GM19023 (cell line): Measurements from ENCODE around the gene RARS1.
"Not testable (repeated sequence)": the region's sequence is repeated elsewhere in the genome, so short reads cannot be mapped to it uniquely, and the experiment has no call there.

Source experiments
- ATAC-seq: cut with Tn5 transposase; IDR thresholded peaks from one replicate; pipeline ENCODE4 v1.9.1; 2021; ENCODE audit warnings: mild to moderate bottlenecking, moderate library complexity; ENCODE audit not compliant: unreplicated experiment

The RARS1 gene

GRCh38 chr5:168480601-168481000, 5.7 kb upstream of the RARS1 start:
- no peak for ATAC-seq

DNA sequence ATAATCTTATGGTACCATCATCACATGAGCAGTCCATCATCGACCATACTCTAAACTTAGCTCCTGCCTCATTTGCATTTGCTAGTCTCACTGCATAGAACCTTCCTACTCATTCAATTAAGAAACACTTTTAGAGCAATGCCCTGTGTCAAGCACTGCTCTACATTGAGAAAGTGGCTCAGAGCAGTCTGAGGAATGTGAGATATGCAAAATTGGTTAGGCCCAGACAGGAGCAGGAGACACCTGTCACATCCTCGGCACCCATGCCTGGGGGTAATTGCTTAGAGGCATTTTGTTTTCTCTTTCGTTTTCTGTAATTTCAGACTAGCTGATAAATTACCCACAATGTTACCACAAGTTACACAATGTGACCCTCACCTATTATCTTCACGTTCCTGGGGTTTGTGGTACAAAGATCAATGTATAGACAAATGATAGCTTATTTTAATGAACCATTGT, 4.9 kb upstream of the RARS1 start:
- ATAC-seq, result peak; percentile 92

- no peak for ATAC-seq
Measured at GRCh38 chr5:168482361-168482760, 3.9 kb upstream of the RARS1 start.

- no peak for ATAC-seq
Measured at GRCh38 chr5:168489059-168489458, 2.8 kb downstream of the RARS1 start.

DNA sequence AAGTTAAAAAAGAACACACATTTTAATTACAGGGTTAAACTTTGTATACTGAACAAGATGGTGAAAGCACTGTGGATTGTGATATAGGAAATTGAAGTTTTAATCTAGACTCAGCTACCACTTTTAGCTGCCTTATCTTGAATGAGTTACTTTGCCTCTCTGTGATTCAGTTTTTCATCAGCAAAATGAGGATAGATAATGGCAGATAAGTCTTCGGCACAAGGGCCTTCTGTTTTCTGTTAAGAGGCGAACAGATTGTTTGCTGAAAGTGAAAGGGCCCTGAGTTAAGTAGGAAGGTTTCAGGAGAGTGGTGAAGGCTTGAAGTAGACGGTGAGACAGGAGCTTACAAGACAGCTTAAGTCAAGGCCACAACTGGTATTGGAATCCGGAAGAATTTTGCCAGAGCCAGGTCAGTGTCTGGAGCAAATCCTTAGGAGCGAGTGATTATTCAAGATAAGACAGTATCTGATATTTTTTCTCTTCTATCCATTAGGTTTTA, 7.8 kb downstream of the RARS1 start:
- no peak for ATAC-seq

- no peak for ATAC-seq
Measured at GRCh38 chr5:168502563-168503237, 16.4 kb downstream of the RARS1 start.

DNA sequence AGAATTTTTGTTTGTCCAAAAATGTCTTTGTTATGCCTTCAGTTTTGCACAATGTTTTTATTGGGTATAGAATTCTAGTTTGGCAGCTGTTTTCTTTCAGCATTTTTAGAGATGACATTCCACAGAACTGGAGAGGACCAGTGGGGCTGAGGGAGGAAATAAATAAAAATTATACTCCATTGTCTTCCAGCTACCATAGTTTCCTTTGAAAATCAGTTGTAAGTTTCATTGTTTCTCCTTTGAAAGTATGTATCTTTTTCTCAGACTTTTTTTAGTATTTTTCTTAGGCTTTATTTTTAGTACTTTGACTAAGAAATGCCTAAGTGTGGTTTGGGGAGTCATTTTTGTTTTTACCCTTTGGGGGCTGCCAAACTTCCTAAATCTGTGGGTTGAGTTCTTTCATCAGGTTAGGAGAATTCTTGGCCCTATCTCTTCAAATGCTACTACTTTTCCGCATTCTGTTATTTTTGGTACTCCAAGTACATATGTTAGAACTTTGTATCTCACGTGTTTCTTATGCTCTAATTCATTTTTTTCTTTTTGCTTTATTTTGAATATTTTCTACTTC, 27.7 kb downstream of the RARS1 start:
- ATAC-seq, result no peak

DNA sequence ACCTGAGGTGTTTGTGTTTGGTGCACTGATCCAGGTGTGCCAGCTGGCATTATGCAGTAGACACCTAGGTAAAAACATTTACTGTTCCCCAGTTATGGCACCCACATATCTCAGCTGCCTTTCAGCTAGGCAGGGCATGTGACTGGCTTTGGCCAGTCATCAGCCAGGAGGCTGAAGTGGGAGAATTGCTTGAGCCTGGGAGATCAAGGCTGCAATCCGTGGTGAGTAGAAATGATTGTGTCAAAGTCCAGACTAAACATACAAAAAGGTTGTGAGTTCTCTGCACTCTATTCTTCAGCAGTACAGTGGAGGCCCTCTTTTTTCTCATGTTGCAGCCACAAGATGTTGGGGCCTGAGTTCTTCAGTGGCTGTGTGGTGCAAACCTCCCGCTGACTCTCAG, 39.6 kb downstream of the RARS1 start:
- no peak for ATAC-seq

- ATAC-seq, result no peak
Measured at GRCh38 chr5:168527756-168528295, 41.6 kb downstream of the RARS1 start.

GRCh38 chr5:168528521-168529373, 42.5 kb downstream of the RARS1 start, which contains the start of gene FBLL1:
TSS of gene FBLL1 (plus strand) at chr5:168529305. CDS start at chr5:168529505, 200 bp downstream.
- ATAC-seq, result no peak

GRCh38 chr5:168529374-168530234, 43.3 kb downstream of the RARS1 start:
- no peak for ATAC-seq

- ATAC-seq, result no peak
Measured at GRCh38 chr5:168530621-168531150, 44.4 kb downstream of the RARS1 start.

DNA sequence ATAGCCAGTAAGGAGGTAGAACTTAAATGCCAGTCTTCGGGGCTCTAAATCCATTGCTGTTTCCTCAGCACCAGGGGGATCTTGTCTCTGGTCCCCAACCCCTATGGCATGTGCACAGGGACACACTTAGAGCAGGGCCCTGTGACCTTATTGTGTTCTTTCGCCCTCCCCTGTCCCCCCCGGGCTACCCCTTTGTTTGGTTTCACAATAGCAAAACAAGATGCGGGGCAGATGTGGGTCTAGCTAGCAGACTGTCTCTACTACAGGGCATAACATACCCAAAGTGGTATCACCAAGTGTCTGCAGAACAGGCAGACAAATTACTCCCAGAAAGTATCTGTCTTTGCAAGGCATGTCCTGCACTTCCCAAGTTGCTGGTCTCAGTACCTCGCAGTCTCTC, 44.9 kb downstream of the RARS1 start:
- no peak for ATAC-seq

DNA sequence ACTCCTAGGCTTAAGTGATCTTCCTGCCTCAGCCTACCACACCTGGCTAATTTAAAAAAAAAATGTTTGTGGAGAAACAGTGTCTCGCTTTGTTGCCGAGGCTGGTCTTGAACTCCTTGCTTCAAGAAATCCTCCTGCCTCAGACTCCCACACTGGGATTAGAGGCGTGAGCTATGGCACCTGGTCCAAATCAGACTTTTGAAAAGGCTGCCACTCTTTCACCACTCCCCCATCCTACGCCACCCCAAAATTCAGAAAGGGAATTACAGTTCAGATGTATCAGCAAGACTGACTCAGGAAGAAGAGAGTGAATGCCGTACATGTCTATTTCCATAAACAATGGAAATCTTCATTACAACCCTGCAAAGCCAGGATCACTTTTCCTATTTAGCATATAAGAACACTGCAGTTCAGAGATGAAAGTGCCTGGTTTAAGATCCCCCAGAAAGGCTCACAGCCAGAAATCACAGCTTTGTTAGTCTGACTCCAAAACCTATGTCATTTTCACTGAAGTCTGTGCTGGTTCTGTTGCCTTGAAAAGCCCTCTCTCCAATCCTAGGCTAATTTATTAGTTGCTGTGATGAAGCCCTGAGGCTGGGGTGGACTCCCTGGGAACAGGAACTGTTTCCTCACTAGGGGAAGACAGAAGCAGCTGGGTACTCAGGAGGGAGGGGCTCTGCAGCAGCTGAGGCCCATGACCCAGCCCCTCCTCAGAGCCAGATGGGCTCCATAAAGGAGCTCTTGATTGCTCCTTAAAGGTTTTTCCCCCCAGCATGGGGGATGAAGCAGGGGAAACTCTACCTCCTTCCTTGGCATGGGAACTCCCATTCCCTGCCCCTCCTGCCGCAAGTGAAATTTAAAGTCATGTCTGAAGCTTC, 46.0 kb downstream of the RARS1 start:
- ATAC-seq, result no peak

GRCh38 chr5:168534351-168534750, 48.1 kb downstream of the RARS1 start:
- ATAC-seq, result not testable (repeated sequence)

GRCh38 chr5:168537176-168537575, 50.9 kb downstream of the RARS1 start:
- no peak for ATAC-seq

DNA sequence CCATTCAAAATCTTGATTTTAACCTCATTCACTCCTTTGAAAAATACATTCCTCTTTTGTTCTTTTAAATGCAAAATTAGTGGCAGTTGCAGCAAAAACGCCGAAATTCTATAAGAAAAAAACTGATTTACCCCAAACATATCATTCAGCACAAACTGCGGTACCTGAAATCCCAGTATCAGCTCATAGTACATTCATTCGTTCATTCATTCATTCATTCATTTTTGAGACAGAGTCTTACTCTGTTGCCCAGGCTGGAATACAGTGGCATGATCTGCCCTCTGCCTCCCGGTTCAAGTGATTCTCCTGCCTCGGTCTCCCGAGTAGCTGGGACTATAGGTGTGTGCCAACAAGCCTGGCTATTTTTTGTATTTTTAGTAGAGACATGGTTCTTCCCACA, 63.3 kb downstream of the RARS1 start:
- ATAC-seq, result no peak

GRCh38 chr5:168550656-168551055, 64.4 kb downstream of the RARS1 start:
- ATAC-seq, result no peak

DNA sequence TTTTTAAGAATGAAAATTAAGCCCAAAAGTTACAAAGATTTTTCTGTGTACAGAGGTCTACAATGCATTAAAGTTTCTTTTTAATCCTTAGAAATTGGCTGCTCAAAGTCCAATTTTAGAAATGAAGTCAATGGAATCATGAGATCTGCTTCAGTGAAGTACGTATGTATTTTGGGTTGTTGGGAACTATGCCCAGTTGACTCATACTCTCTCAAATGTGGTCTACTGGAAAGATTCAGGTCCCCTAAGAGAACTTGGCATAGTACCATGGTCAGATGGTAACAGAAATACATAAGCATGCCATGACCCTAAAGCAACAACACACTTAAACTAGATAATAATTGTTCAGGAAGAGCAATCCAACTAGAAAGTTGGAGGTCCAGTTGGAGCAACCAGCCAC, 65.9 kb downstream of the RARS1 start:
- ATAC-seq, result no peak
